Activated T-cell treated with anti-CD3 and anti-CD28 coated beads, Interleukin-2, amount 50 U/mL, for 24 hours (primary cell): ENCODE measurements around the gene ARHGEF7.

ENCODE experiments used
- DNase-seq: peaks from one replicate; pipeline ENCODE4 v3.0.0-alpha.2; 2020
- H3K27ac Mint-ChIP-seq: 2 replicates; pipeline ENCODE4 v1.8.0; 2020; ENCODE audit warnings: mild to moderate bottlenecking, mixed read lengths
- H3K27me3 Mint-ChIP-seq: 2 replicates; pipeline ENCODE4 v1.8.0; 2020; ENCODE audit warnings: mixed read lengths
- H3K36me3 Mint-ChIP-seq: 2 replicates; pipeline ENCODE4 v1.8.0; 2020; ENCODE audit warnings: low read depth, mixed read lengths
- H3K4me1 Mint-ChIP-seq: 2 replicates; pipeline ENCODE4 v1.8.0; 2020; ENCODE audit warnings: low read depth, mixed read lengths
- H3K4me3 Mint-ChIP-seq: 2 replicates; pipeline ENCODE4 v1.8.0; 2020; ENCODE audit warnings: mild to moderate bottlenecking, moderate library complexity, mixed read lengths
- H3K9me3 Mint-ChIP-seq: 2 replicates; pipeline ENCODE4 v1.8.0; 2020; ENCODE audit warnings: mixed read lengths

The ARHGEF7 gene

GRCh38 chr13:111241862-111242261 is 126.8 kb downstream of the ARHGEF7 start:
- H3K27me3 Mint-ChIP-seq = no peaks in the 10 kb centered on the region
- H3K27ac Mint-ChIP-seq = no peak overlapping the region
- DNase-seq = no peak
- H3K4me1 Mint-ChIP-seq = peaks cover 11% of the 10 kb centered on the region
- peaks cover 85% of the 10 kb centered on the region for H3K36me3 Mint-ChIP-seq
- no peak overlapping the region for H3K4me3 Mint-ChIP-seq
- no peaks in the 10 kb centered on the region for H3K9me3 Mint-ChIP-seq

GRCh38 chr13:111242585-111242984 is 127.5 kb downstream of the ARHGEF7 start:
- DNase-seq = no peak
- no peak overlapping the region for H3K27ac Mint-ChIP-seq
- H3K36me3 Mint-ChIP-seq = peaks cover 90% of the 10 kb centered on the region
- H3K4me3 Mint-ChIP-seq = no peak overlapping the region
- H3K9me3 Mint-ChIP-seq = no peaks in the 10 kb centered on the region
- H3K27me3 Mint-ChIP-seq = no peaks in the 10 kb centered on the region
- peaks cover 11% of the 10 kb centered on the region for H3K4me1 Mint-ChIP-seq

GRCh38 chr13:111243981-111244380 is 128.9 kb downstream of the ARHGEF7 start:
- H3K4me3 Mint-ChIP-seq = no peak overlapping the region
- H3K9me3 Mint-ChIP-seq = no peaks in the 10 kb centered on the region
- no peaks in the 10 kb centered on the region for H3K27me3 Mint-ChIP-seq
- no peak overlapping the region for H3K27ac Mint-ChIP-seq
- H3K36me3 Mint-ChIP-seq = peaks cover 94% of the 10 kb centered on the region
- H3K4me1 Mint-ChIP-seq = peaks cover 11% of the 10 kb centered on the region
- no peak for DNase-seq

GRCh38 chr13:111245576-111246384 is 130.7 kb downstream of the ARHGEF7 start:
- Mint-ChIP-seq H3K4me3 (no peak overlapping the region), H3K27me3 (no peaks in the 10 kb centered on the region), H3K27ac (peak overlapping the region; percentile 45), H3K4me1 (peaks cover 11% of the 10 kb centered on the region), H3K36me3 (peaks cover 94% of the 10 kb centered on the region), H3K9me3 (no peaks in the 10 kb centered on the region)
- DNase-seq = no peak

- no peak for DNase-seq
- Mint-ChIP-seq H3K27ac (no peak overlapping the region), H3K4me1 (peaks cover 14% of the 10 kb centered on the region), H3K9me3 (no peaks in the 10 kb centered on the region), H3K36me3 (peaks cover 94% of the 10 kb centered on the region), H3K27me3 (no peaks in the 10 kb centered on the region), H3K4me3 (no peak overlapping the region)
Observed at GRCh38 chr13:111247552-111247951, 132.4 kb downstream of the ARHGEF7 start.

- Mint-ChIP-seq H3K27me3 (no peaks in the 10 kb centered on the region), H3K4me1 (peaks cover 14% of the 10 kb centered on the region), H3K36me3 (peaks cover 97% of the 10 kb centered on the region), H3K27ac (no peak overlapping the region), H3K4me3 (no peak overlapping the region), H3K9me3 (no peaks in the 10 kb centered on the region)
- no peak for DNase-seq
Observed at GRCh38 chr13:111248822-111249221, 133.7 kb downstream of the ARHGEF7 start.

- Mint-ChIP-seq H3K36me3 (peaks cover 92% of the 10 kb centered on the region), H3K27me3 (no peaks in the 10 kb centered on the region), H3K4me3 (no peak overlapping the region), H3K9me3 (no peaks in the 10 kb centered on the region), H3K27ac (peak overlapping the region; percentile 58), H3K4me1 (peaks cover 13% of the 10 kb centered on the region)
- no peak for DNase-seq
Observed at GRCh38 chr13:111249637-111250360, 134.7 kb downstream of the ARHGEF7 start.

- Mint-ChIP-seq H3K4me1 (peaks cover 3% of the 10 kb centered on the region), H3K27me3 (no peaks in the 10 kb centered on the region), H3K27ac (peak overlapping the region; percentile 53), H3K36me3 (peaks cover 90% of the 10 kb centered on the region), H3K4me3 (no peak overlapping the region), H3K9me3 (no peaks in the 10 kb centered on the region)
- no peak for DNase-seq
Observed at GRCh38 chr13:111251646-111252445, 136.7 kb downstream of the ARHGEF7 start.

- H3K4me1 Mint-ChIP-seq = peaks cover 3% of the 10 kb centered on the region
- no peak for DNase-seq
- no peaks in the 10 kb centered on the region for H3K9me3 Mint-ChIP-seq
- no peak overlapping the region for H3K4me3 Mint-ChIP-seq
- H3K27me3 Mint-ChIP-seq = no peaks in the 10 kb centered on the region
- H3K36me3 Mint-ChIP-seq = peaks cover 88% of the 10 kb centered on the region
- no peak overlapping the region for H3K27ac Mint-ChIP-seq
Observed at GRCh38 chr13:111252446-111253364, 137.6 kb downstream of the ARHGEF7 start.

GRCh38 chr13:111253365-111253872 is 138.3 kb downstream of the ARHGEF7 start:
- Mint-ChIP-seq H3K36me3 (peaks cover 88% of the 10 kb centered on the region), H3K4me3 (no peak overlapping the region), H3K4me1 (peaks cover 3% of the 10 kb centered on the region), H3K27ac (no peak overlapping the region), H3K27me3 (no peaks in the 10 kb centered on the region), H3K9me3 (no peaks in the 10 kb centered on the region)
- DNase-seq = no peak

GRCh38 chr13:111255228-111255790 is 140.2 kb downstream of the ARHGEF7 start:
- H3K27ac Mint-ChIP-seq = peak overlapping the region; percentile 18

GRCh38 chr13:111256458-111256857 is 141.3 kb downstream of the ARHGEF7 start:
- no peak for DNase-seq
- no peak overlapping the region for H3K27ac Mint-ChIP-seq
- H3K27me3 Mint-ChIP-seq = no peaks in the 10 kb centered on the region
- H3K9me3 Mint-ChIP-seq = no peaks in the 10 kb centered on the region
- H3K4me3 Mint-ChIP-seq = no peak overlapping the region
- peaks cover 2% of the 10 kb centered on the region for H3K4me1 Mint-ChIP-seq
- peaks cover 85% of the 10 kb centered on the region for H3K36me3 Mint-ChIP-seq

More at GRCh38 chr13:111255228-111255790, 140.2 kb downstream of the ARHGEF7 start:
- Mint-ChIP-seq H3K4me3 (no peak overlapping the region), H3K36me3 (peaks cover 88% of the 10 kb centered on the region), H3K9me3 (no peaks in the 10 kb centered on the region), H3K4me1 (peaks cover 3% of the 10 kb centered on the region), H3K27me3 (no peaks in the 10 kb centered on the region)
- no peak for DNase-seq

GRCh38 chr13:111256946-111257345 is 141.8 kb downstream of the ARHGEF7 start:
- H3K9me3 Mint-ChIP-seq = no peaks in the 10 kb centered on the region
- DNase-seq = no peak
- no peak overlapping the region for H3K27ac Mint-ChIP-seq
- H3K4me1 Mint-ChIP-seq = peaks cover 4% of the 10 kb centered on the region
- H3K27me3 Mint-ChIP-seq = no peaks in the 10 kb centered on the region
- no peak overlapping the region for H3K4me3 Mint-ChIP-seq
- H3K36me3 Mint-ChIP-seq = peaks cover 84% of the 10 kb centered on the region
